HepG2 (cell line): ENCODE measurements around the gene PPP4C. TPM values are rescaled to one million over a fixed set of nuclear protein-coding genes. Genes with fewer than 3 reads are reported as not detected.

Source experiments
- ATAC-seq: fragments of 200-7000 bp; cut with Tn5 transposase; 3 replicates; pipeline ENCODE4 v1.9.1; 2020; ENCODE audit warnings: mild to moderate bottlenecking, moderate library complexity
- BruUV-seq: library from RNA; stranded (reverse); fragments of 400-500 nt; replicated peaks from 2 replicates; lab custom pipeline; 2021; lab: Mats Ljungman, UMichigan
- CTCF ChIA-PET: fragments of 300-600 bp; formaldehyde crosslinking; extraction: SDS; loops from one replicate; lab custom pipeline; 2021; ENCODE audit warnings: low total read pairs, inconsistent platforms, low intra/inter-chr PET ratio; lab: Yijun Ruan, JAX
- POLR2A ChIA-PET: fragments of 350-600 bp; sonication (Branson Sonifier 250); formaldehyde crosslinking; loops from one replicate; lab custom pipeline; 2020; ENCODE audit warnings: antibody characterized with exemption, inconsistent platforms; lab: Yijun Ruan, JAX
- DNase-seq: peaks from one replicate; pipeline ENCODE4 v3.0.0-alpha.2; 2015; ENCODE audit warnings: low spot score
- FAIRE-seq: peaks from 3 replicates; lab custom pipeline; 2011; peaks lifted over from hg19 to GRCh38; lab: Jason Lieb, UNC
- H2AFZ ChIP-seq: one replicate; pipeline ENCODE4 v1.6.1; 2011; ENCODE audit warnings: low read length, inconsistent platforms
- H3K27ac ChIP-seq: fragments of 300-600 bp; 3 replicates; pipeline ENCODE4 v1.8.0; 2011; ENCODE audit warnings: mixed run types, mild to moderate bottlenecking, mixed read lengths, low read length, inconsistent platforms; ENCODE audit not compliant: insufficient read depth; ENCODE audit errors: extremely low read length
- H3K27me3 ChIP-seq, 2 experiments: fragments of 200-600 bp in 1 of 2; 2 replicates in 1 of 2; 3 replicates in 1 of 2; pipeline versions ENCODE4 v1.6.0 to v1.8.0; 2011; ENCODE audit warnings: low read length in 2 of 2, mild to moderate bottlenecking in 2 of 2, moderate library complexity in 2 of 2, inconsistent platforms in 1 of 2; ENCODE audit not compliant: insufficient read depth in 2 of 2, control insufficient read depth in 1 of 2
- H3K36me3 ChIP-seq, 2 experiments: fragments of 200-600 bp in 1 of 2; replicated peaks in 1 of 2; 2 replicates in 1 of 2; 3 replicates in 1 of 2; pipeline versions ENCODE4 v1.5.1 to v1.8.0; 2011; ENCODE audit warnings: low read length in 2 of 2, inconsistent platforms in 1 of 2; ENCODE audit not compliant: insufficient read depth in 2 of 2, control insufficient read depth in 1 of 2
- H3K4me1 ChIP-seq: 2 replicates; pipeline ENCODE4 v1.5.1; 2012; ENCODE audit warnings: low read length, inconsistent platforms; ENCODE audit not compliant: insufficient read depth
- H3K4me2 ChIP-seq: 2 replicates; pipeline ENCODE4 v1.6.0; 2011; ENCODE audit warnings: low read depth, low read length, inconsistent platforms
- H3K4me3 ChIP-seq, 3 experiments: fragments of 200-600 bp in 1 of 3; sonication (generic), shearing (Covaris generic) in 1 of 3; replicated peaks in 1 of 3; 2 replicates each; pipeline ENCODE4 v1.5.1; 2011 to 2016; ENCODE audit warnings: low read length in 3 of 3, inconsistent platforms in 2 of 3, low read depth in 2 of 3, mild to moderate bottlenecking in 2 of 3, control low read depth in 1 of 3, mixed read lengths in 1 of 3; ENCODE audit not compliant: insufficient read depth in 1 of 3
- H3K79me2 ChIP-seq: one replicate; pipeline ENCODE4 v1.6.1; 2011; ENCODE audit warnings: low read length, inconsistent platforms; ENCODE audit not compliant: insufficient read depth
- H3K9ac ChIP-seq: 2 replicates; pipeline ENCODE4 v1.6.0; 2011; ENCODE audit warnings: mild to moderate bottlenecking, low read depth, low read length, inconsistent platforms; ENCODE audit not compliant: insufficient read depth
- H3K9me3 ChIP-seq: 2 replicates; pipeline ENCODE4 v1.5.1; 2012; ENCODE audit warnings: mild to moderate bottlenecking, low read length
- H4K20me1 ChIP-seq: 2 replicates; pipeline ENCODE4 v1.6.0; 2011; ENCODE audit warnings: inconsistent platforms, mild to moderate bottlenecking, low read length, moderate library complexity; ENCODE audit not compliant: insufficient read depth
- ERF ChIP-seq: IDR thresholded peaks from 2 replicates; pipeline ENCODE4 v1.6.1; 2018; ENCODE audit warnings: missing biosample characterization, missing genetic modification reagents
- HBP1 ChIP-seq: IDR thresholded peaks from 2 replicates; pipeline ENCODE4 v1.6.1; 2016; ENCODE audit warnings: low read depth, control low read depth
- NKX3-1 ChIP-seq: sonication (generic); formaldehyde crosslinking; IDR thresholded peaks from 2 replicates; pipeline ENCODE4 v1.5.0; 2020; ENCODE audit warnings: missing genetic modification reagents
- POLR2AphosphoS5 ChIP-seq: IDR thresholded peaks from 2 replicates; pipeline ENCODE4 v1.6.1; 2012; ENCODE audit warnings: low read depth, low read length
- POLR2G ChIP-seq: fragments of 200-400 bp; formaldehyde crosslinking; IDR thresholded peaks from 2 replicates; pipeline ENCODE4 v1.6.1; 2018; ENCODE audit warnings: mild to moderate bottlenecking, low read depth, low read length, moderate library complexity
- RBFOX2 ChIP-seq: fragments of 200-400 bp; formaldehyde crosslinking; IDR thresholded peaks from 2 replicates; pipeline ENCODE4 v1.6.1; 2017; ENCODE audit warnings: low read depth, mild to moderate bottlenecking, low read length
- THRA ChIP-seq: sonication (generic); formaldehyde crosslinking; IDR thresholded peaks from 2 replicates; pipeline ENCODE4 v1.4.0; 2020; ENCODE audit warnings: missing genetic modification reagents, borderline replicate concordance
- ZC3H13 ChIP-seq: sonication (generic); formaldehyde crosslinking; IDR thresholded peaks from 2 replicates; pipeline ENCODE4 v1.8.1; 2023; ENCODE audit warnings: mild to moderate bottlenecking, missing genetic modification reagents, moderate library complexity
- ZNF33B ChIP-seq: sonication (generic); formaldehyde crosslinking; IDR thresholded peaks from 2 replicates; pipeline ENCODE4 v1.5.1; 2020; ENCODE audit warnings: mild to moderate bottlenecking, missing genetic modification reagents
- ZNF580 ChIP-seq: IDR thresholded peaks from 2 replicates; pipeline ENCODE4 v1.6.1; 2016; ENCODE audit warnings: low read depth, borderline replicate concordance
- in situ Hi-C: cut with HindIII; loops from 2 replicates; pipeline ENCODE4 v1.10.0; 2017; ENCODE audit warnings: low pct_unique_long_range_greater_than_20kb; ENCODE audit not compliant: extremely low pct_ligation_motif_present
- intact Hi-C: fragments of 100-400 bp; cut with micrococcal nuclease; formaldehyde crosslinking; loops from one replicate; pipeline ENCODE4 v1.10.0; 2022; ENCODE audit not compliant: unreplicated experiment
- polyA plus RNA-seq, 8 experiments: library from polyadenylated mRNA; depleted of rRNA in 3 of 8; stranded (reverse) in 7 of 8; unstranded in 1 of 8; fragments of >200 nt; fragmentation: Illumina TruSeq in 4 of 8; extraction: Trizol in 4 of 8; gene quantifications; 2 replicates each; pipeline versions ENCODE4 v1.2.1 to v1.2.3, GENCODE V29; 2011 to 2016; ENCODE audit warnings: low read depth in 4 of 8, missing spikeins in 1 of 8, mixed read lengths in 1 of 8; ENCODE audit not compliant: insufficient read depth in 1 of 8
- total RNA-seq, 5 experiments: library from RNA; depleted of rRNA; stranded (reverse); fragments of >200 nt; fragmentation: Illumina TruSeq; extraction: Trizol; gene quantifications; 2 replicates each; pipeline ENCODE4 v1.2.3, GENCODE V29; 2016; ENCODE audit warnings: low read depth in 1 of 5

Gene PPP4C
- total and polyA plus RNA-seq, 2 of the 13 experiments (the other 11 are each of a cell fraction or from before 2014, with no cell fraction given): 176 to 220 TPM

- no peak for TF ChIP-seq HBP1
- no peak for TF ChIP-seq NKX3-1 (CRISPR knock-in tag)
Observed at GRCh38 chr16:30069611-30070462, 6.0 kb upstream of the PPP4C start (continued).

GRCh38 chr16:30070490-30070889 is 5.3 kb upstream of the PPP4C start:
- Histone ChIP-seq H3K27ac (no peak overlapping the region), H3K9ac (no peak overlapping the region), H3K9me3 (no peaks in the 10 kb centered on the region), H3K4me3 (no peak overlapping the region), H3K4me1 (peaks cover 64% of the 10 kb centered on the region), H3K27me3 (peaks cover 0 to 2% of the 10 kb centered on the region in 2 experiments; a peak in 1 of 5 replicates), H3K4me2 (no peak overlapping the region), H2AFZ (no peak overlapping the region), H3K36me3 (peaks cover 35 to 57% of the 10 kb centered on the region in 2 experiments), H3K79me2 (peaks cover 40% of the 10 kb centered on the region), H4K20me1 (peaks cover 71% of the 10 kb centered on the region)
- no TSS peak for BruUV-seq
- no peak for DNase-seq
- CTCF ChIA-PET: no interaction called here
- POLR2A ChIA-PET: interaction anchor here (1.0 to 9.1 kb wide), 2 partner anchors 9 to 20 kb away, joined by 3 to 120 read pairs; partner anchors contain the start of gene TBX6
- 0 out of 2 replicates have a peak, but pooled peaks have one; percentile 39 for TF ChIP-seq POLR2AphosphoS5
- no peak for TF ChIP-seq THRA
- peak; percentile 67 for TF ChIP-seq RBFOX2
- TF ChIP-seq ZC3H13 (CRISPR knock-in tag): 0 out of 2 replicates have a peak, but pooled peaks have one; percentile 8
- TF ChIP-seq POLR2G: peak; percentile 62
- TF ChIP-seq ZNF580: 0 out of 2 replicates have a peak, but pooled peaks have one; percentile 4
- TF ChIP-seq ZNF33B (CRISPR knock-in tag): no peak
- 0 out of 2 replicates have a peak, but pooled peaks have one; percentile 27 for TF ChIP-seq ERF
- in situ Hi-C loops: no loop called here
- no peak for FAIRE-seq
- intact Hi-C loops: no loop called here
- no peak for ATAC-seq
